ENCODE measurements around the gene ADAMTS19. TPM values are rescaled to one million over a fixed set of nuclear protein-coding genes. Genes with fewer than 3 reads are reported as not detected.

ADAMTS19 gene
- total RNA-seq, 1 donor from 2014 or later, result 0.08 TPM

DNA sequence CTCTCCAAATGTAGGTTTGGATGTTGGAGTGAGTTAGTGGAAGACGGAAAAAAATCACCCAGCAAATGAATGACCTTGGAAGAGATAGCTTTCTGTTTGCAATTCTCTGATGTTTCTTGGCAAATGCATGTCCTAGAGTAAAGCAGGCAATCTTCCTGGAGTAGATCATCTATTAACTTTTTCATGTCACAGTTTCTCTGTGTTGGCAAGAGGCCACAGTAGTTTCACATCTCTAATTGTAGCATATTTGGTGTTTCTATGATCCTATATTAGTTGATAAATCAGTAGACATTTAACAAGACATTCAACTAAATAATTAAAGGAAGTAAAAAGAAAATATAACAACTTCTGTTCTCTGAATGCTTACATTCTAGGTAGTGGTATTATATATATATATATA lies 149.6 kb downstream of the ADAMTS19 start:
- H3K4me3 Mint-ChIP-seq (ENCODE audit: unreplicated experiment), result no peak overlapping the region

DNA sequence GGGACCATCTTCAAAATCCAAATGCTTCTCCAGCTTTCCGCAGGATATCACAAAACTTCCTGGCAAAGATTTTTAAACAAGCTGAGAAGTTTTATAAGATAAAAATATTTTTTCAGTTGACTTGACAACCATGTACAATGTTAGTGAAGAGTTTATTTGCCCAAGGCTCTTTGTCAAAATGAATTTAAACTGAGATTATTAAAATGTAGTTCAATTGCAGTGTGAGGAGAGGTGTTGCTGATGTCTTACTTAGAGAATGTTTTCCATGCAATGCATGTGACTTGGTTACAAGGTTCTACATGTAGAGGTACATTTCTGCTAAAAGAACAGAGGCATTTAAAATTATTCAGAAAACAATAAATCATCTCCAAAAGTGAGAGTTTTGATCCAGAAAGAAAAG lies 156.4 kb downstream of the ADAMTS19 start:
- no peak overlapping the region for H3K27ac Mint-ChIP-seq (ENCODE audit: unreplicated experiment)
- no peak overlapping the region for H3K4me3 Mint-ChIP-seq (ENCODE audit: unreplicated experiment)
- H3K36me3 Mint-ChIP-seq (ENCODE audit: unreplicated experiment), result no peaks in the 10 kb centered on the region
- no peaks in the 10 kb centered on the region for H3K27me3 Mint-ChIP-seq (ENCODE audit: unreplicated experiment)
- no peak for DNase-seq (ENCODE audit: extremely low spot score, unreplicated experiment)
- TF ChIP-seq, protein P1, sequence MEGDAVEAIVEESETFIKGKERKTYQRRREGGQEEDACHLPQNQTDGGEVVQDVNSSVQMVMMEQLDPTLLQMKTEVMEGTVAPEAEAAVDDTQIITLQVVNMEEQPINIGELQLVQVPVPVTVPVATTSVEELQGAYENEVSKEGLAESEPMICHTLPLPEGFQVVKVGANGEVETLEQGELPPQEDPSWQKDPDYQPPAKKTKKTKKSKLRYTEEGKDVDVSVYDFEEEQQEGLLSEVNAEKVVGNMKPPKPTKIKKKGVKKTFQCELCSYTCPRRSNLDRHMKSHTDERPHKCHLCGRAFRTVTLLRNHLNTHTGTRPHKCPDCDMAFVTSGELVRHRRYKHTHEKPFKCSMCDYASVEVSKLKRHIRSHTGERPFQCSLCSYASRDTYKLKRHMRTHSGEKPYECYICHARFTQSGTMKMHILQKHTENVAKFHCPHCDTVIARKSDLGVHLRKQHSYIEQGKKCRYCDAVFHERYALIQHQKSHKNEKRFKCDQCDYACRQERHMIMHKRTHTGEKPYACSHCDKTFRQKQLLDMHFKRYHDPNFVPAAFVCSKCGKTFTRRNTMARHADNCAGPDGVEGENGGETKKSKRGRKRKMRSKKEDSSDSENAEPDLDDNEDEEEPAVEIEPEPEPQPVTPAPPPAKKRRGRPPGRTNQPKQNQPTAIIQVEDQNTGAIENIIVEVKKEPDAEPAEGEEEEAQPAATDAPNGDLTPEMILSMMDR (IDR thresholded peaks at IDR 0.05), result no peak
- H3K4me1 Mint-ChIP-seq (ENCODE audit: unreplicated experiment), result no peaks in the 10 kb centered on the region
- no peaks in the 10 kb centered on the region for H3K9me3 Mint-ChIP-seq (ENCODE audit: unreplicated experiment)

More for the DNA sequence above, 149.6 kb downstream of the ADAMTS19 start:
- Mint-ChIP-seq H3K27ac (ENCODE audit: unreplicated experiment) (no peak overlapping the region), H3K27me3 (ENCODE audit: unreplicated experiment) (no peaks in the 10 kb centered on the region), H3K36me3 (ENCODE audit: unreplicated experiment) (no peaks in the 10 kb centered on the region), H3K9me3 (ENCODE audit: unreplicated experiment) (no peaks in the 10 kb centered on the region), H3K4me1 (ENCODE audit: unreplicated experiment) (no peaks in the 10 kb centered on the region)
- TF ChIP-seq, protein P1 (IDR thresholded peaks at IDR 0.05), result no peak
- DNase-seq (ENCODE audit: extremely low spot score, unreplicated experiment), result no peak

DNA sequence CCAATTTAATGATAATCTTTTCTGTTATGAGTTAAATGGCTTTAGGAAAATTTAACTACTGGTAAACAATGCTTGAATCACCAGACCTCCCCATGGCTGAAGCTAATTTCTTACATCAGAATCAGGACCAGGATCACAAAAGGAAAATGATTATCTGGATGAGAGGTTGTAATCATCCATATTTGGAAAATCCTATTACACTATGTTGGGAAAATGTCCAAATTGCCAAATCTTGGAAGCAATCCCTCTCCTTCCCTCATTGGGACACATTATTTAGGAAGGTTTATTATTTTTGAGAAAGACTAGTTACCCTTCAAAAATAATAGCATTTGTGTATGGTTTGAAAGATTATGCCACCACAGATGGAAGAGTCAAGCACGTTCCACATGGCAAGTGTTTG lies 157.1 kb downstream of the ADAMTS19 start:
- no peaks in the 10 kb centered on the region for H3K27me3 Mint-ChIP-seq (ENCODE audit: unreplicated experiment)
- no peaks in the 10 kb centered on the region for H3K36me3 Mint-ChIP-seq (ENCODE audit: unreplicated experiment)
- TF ChIP-seq, protein P1 (IDR thresholded peaks at IDR 0.05), result no peak
- no peaks in the 10 kb centered on the region for H3K4me1 Mint-ChIP-seq (ENCODE audit: unreplicated experiment)
- DNase-seq (ENCODE audit: extremely low spot score, unreplicated experiment), result no peak
- H3K9me3 Mint-ChIP-seq (ENCODE audit: unreplicated experiment), result no peaks in the 10 kb centered on the region
- H3K27ac Mint-ChIP-seq (ENCODE audit: unreplicated experiment), result no peak overlapping the region
- H3K4me3 Mint-ChIP-seq (ENCODE audit: unreplicated experiment), result no peak overlapping the region

DNA sequence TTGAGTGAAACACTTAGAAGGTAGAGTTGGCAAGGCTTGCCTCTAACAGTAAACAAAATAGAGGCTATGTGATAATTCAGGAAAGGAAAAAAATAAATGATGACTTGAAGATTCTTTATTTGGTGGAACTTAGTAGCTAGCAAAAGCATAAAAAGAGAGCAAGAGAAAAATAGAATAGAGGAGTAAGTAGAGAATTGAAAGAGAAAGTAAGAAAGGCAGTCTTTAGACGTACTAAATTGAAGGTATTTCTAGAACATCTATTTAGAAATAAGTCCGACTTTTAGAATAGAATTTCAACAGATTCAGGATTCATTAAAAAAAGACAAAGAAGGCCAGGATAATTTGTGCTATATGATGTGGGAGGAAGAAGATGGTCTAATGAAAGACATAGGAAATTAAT lies 159.7 kb downstream of the ADAMTS19 start:
- no peaks in the 10 kb centered on the region for H3K4me1 Mint-ChIP-seq (ENCODE audit: unreplicated experiment)
- H3K4me3 Mint-ChIP-seq (ENCODE audit: unreplicated experiment), result no peak overlapping the region
- no peaks in the 10 kb centered on the region for H3K27me3 Mint-ChIP-seq (ENCODE audit: unreplicated experiment)
- DNase-seq (ENCODE audit: extremely low spot score, unreplicated experiment), result no peak
- H3K27ac Mint-ChIP-seq (ENCODE audit: unreplicated experiment), result no peak overlapping the region
- H3K36me3 Mint-ChIP-seq (ENCODE audit: unreplicated experiment), result no peaks in the 10 kb centered on the region
- H3K9me3 Mint-ChIP-seq (ENCODE audit: unreplicated experiment), result no peaks in the 10 kb centered on the region
- TF ChIP-seq, protein P1 (IDR thresholded peaks at IDR 0.05), result no peak

DNA sequence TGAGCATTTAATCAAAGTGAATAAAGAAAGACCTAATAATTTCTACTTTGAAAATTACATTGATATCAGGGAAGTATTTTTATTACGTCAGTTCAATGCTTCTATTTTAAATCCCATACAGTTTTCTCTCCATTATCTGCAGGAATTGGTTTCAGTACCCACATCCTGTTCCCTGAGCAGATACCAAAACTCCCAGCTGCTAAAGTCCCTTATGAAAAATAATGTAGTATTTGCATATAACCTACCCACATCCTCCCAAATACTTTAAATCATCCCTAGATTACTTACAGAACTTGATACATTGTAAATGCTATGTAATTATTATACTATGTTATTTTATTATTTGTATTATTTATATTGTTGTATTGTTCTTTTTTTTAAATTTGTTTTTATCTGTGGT lies 162.4 kb downstream of the ADAMTS19 start:
- no peaks in the 10 kb centered on the region for H3K27me3 Mint-ChIP-seq (ENCODE audit: unreplicated experiment)
- H3K4me1 Mint-ChIP-seq (ENCODE audit: unreplicated experiment), result no peaks in the 10 kb centered on the region
- no peak overlapping the region for H3K27ac Mint-ChIP-seq (ENCODE audit: unreplicated experiment)
- H3K36me3 Mint-ChIP-seq (ENCODE audit: unreplicated experiment), result no peaks in the 10 kb centered on the region
- H3K4me3 Mint-ChIP-seq (ENCODE audit: unreplicated experiment), result no peak overlapping the region
- DNase-seq (ENCODE audit: extremely low spot score, unreplicated experiment), result no peak
- no peaks in the 10 kb centered on the region for H3K9me3 Mint-ChIP-seq (ENCODE audit: unreplicated experiment)
- TF ChIP-seq, protein P1 (IDR thresholded peaks at IDR 0.05), result no peak
